ENCODE data around the gene ZNF592. TPM values are rescaled to one million over a fixed set of nuclear protein-coding genes. Genes with fewer than 3 reads are reported as not detected.

Gene ZNF592
- total RNA-seq, 1 donor from 2014 or later: 42.3 TPM

DNA sequence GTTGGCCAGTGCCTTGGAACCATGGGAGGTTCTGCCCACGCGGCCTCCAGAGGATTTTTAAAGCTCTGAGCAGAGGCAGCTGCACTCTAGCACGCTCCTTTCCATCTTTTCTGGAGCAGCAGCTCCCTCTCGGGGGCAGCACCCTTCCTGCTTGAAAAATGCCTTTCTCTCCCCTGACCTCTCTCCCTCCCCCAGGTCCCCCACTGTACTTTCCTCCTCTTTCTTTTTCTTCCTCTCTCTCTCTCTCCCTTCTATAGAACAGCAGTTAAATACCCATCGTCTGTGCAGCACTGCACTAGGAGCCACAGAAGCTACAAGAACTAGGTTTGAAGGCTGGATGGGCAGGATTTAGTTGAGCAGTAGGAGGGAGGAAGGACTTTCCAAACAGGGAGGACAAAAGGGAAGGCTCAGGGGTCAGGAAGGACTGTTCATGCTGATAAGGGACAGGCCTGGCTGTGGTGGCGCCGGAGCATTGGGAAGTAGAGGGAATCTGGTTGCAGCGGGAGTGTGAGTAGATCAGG, 73.2 kb downstream of the ZNF592 start:
- H3K9me3 Mint-ChIP-seq (ENCODE audit: unreplicated experiment): peaks cover 4% of the 10 kb centered on the region
- DNase-seq: no peak
- peaks cover 44% of the 10 kb centered on the region for H3K4me1 Mint-ChIP-seq (ENCODE audit: low read depth, unreplicated experiment)
- H3K4me3 Mint-ChIP-seq (ENCODE audit: unreplicated experiment): no peak overlapping the region
- peaks cover 6% of the 10 kb centered on the region for H3K27me3 Mint-ChIP-seq (ENCODE audit: unreplicated experiment)
- H3K27ac Mint-ChIP-seq (ENCODE audit: unreplicated experiment): peak overlapping the region; percentile 76
- H3K36me3 Mint-ChIP-seq (ENCODE audit: unreplicated experiment): peaks cover 1% of the 10 kb centered on the region
- no peak for TF ChIP-seq CTCF (IDR thresholded peaks at IDR 0.05; ENCODE audit: partially characterized antibody, unreplicated experiment)

GRCh38 chr15:84822653-84823281, 74.4 kb downstream of the ZNF592 start:
- peaks cover 43% of the 10 kb centered on the region for H3K4me1 Mint-ChIP-seq (ENCODE audit: low read depth, unreplicated experiment)
- no peaks in the 10 kb centered on the region for H3K36me3 Mint-ChIP-seq (ENCODE audit: unreplicated experiment)
- no peak overlapping the region for H3K4me3 Mint-ChIP-seq (ENCODE audit: unreplicated experiment)
- peak overlapping the region; percentile 76 for H3K27ac Mint-ChIP-seq (ENCODE audit: unreplicated experiment)
- H3K9me3 Mint-ChIP-seq (ENCODE audit: unreplicated experiment): peaks cover 4% of the 10 kb centered on the region
- DNase-seq: no peak
- H3K27me3 Mint-ChIP-seq (ENCODE audit: unreplicated experiment): peaks cover 4% of the 10 kb centered on the region
- TF ChIP-seq CTCF (IDR thresholded peaks at IDR 0.05; ENCODE audit: partially characterized antibody, unreplicated experiment): no peak

GRCh38 chr15:84823282-84823878, 75.0 kb downstream of the ZNF592 start:
- Mint-ChIP-seq H3K4me1 (ENCODE audit: low read depth, unreplicated experiment) (peaks cover 40% of the 10 kb centered on the region), H3K4me3 (ENCODE audit: unreplicated experiment) (peak overlapping the region; percentile 1), H3K27me3 (ENCODE audit: unreplicated experiment) (no peaks in the 10 kb centered on the region), H3K9me3 (ENCODE audit: unreplicated experiment) (peaks cover 4% of the 10 kb centered on the region), H3K27ac (ENCODE audit: unreplicated experiment) (peak overlapping the region; percentile 76), H3K36me3 (ENCODE audit: unreplicated experiment) (no peaks in the 10 kb centered on the region)
- no peak for DNase-seq
- TF ChIP-seq CTCF (IDR thresholded peaks at IDR 0.05; ENCODE audit: partially characterized antibody, unreplicated experiment): no peak

DNA sequence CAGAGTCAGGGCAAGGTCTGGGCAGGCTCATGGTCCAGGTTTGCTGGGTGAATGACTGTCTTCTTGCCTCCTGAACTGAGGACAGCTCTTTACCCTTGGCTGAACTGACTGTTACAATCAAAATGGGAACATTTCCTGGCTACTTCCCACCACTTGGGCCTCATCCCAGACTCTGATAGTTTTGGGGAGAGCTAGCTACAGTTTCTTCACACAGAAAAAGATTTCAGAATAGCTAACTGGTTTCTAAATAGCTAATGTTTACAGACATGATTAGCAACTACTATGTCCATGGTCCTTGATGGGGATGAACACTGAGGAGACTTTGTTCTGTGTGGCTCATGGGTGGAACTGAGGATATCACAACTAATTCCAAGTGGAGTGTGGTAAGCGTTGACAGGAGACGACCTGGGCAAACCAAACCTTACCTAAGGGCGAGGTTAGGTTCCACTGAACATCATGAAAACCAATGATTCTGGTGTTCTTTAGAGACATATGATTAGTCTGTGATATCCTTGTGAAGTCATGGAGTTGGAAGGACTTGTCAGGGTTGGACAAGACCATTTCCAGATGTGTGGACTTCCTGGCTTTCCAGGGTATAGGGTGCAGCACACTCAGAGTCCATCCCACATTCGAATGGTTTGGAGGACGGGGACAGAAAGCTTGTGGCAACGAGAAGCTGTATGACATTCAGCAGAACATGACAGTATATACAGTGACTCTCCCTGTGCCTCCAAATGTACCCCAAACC, 76.0 kb downstream of the ZNF592 start:
- no peak overlapping the region for H3K4me3 Mint-ChIP-seq (ENCODE audit: unreplicated experiment)
- no peak for DNase-seq
- no peaks in the 10 kb centered on the region for H3K36me3 Mint-ChIP-seq (ENCODE audit: unreplicated experiment)
- no peaks in the 10 kb centered on the region for H3K27me3 Mint-ChIP-seq (ENCODE audit: unreplicated experiment)
- no peak for TF ChIP-seq CTCF (IDR thresholded peaks at IDR 0.05; ENCODE audit: partially characterized antibody, unreplicated experiment)
- peaks cover 4% of the 10 kb centered on the region for H3K9me3 Mint-ChIP-seq (ENCODE audit: unreplicated experiment)
- H3K27ac Mint-ChIP-seq (ENCODE audit: unreplicated experiment): peak overlapping the region; percentile 52
- peaks cover 29% of the 10 kb centered on the region for H3K4me1 Mint-ChIP-seq (ENCODE audit: low read depth, unreplicated experiment)
